ENCODE measurements around the gene LRRC17.
"Not testable (repeated sequence)": the region's sequence is repeated elsewhere in the genome, so short reads cannot be mapped to it uniquely, and the experiment has no call there.

LRRC17 gene

GRCh38 chr7:102898532-102898859 lies 14.3 kb upstream of the LRRC17 start:
- no peaks in the 10 kb centered on the region for H3K9me3 ChIP-seq (ENCODE audit: control insufficient read depth, insufficient read depth, low read length)
- no peaks in the 10 kb centered on the region for H3K36me3 ChIP-seq (ENCODE audit: control insufficient read depth, insufficient read depth, low read length)
- H3K27me3 ChIP-seq (ENCODE audit: control insufficient read depth, insufficient read depth, low read length), result no peaks in the 10 kb centered on the region
- H3K27ac ChIP-seq (ENCODE audit: low read length), result no peak overlapping the region
- DNase-seq (ENCODE audit: low read depth, low spot score), result no peak
- no CpG with 5 or more reads among the region's 5 CpGs for WGBS (ENCODE audit: insufficient coverage, insufficient read length)
- H3K4me1 ChIP-seq (ENCODE audit: control insufficient read depth, insufficient read depth, low read length), result no peaks in the 10 kb centered on the region
- H3K4me3 ChIP-seq (ENCODE audit: low read length), result no peak overlapping the region

- H3K4me1 ChIP-seq (ENCODE audit: control insufficient read depth, insufficient read depth, low read length); H3K36me3 ChIP-seq (ENCODE audit: control insufficient read depth, insufficient read depth, low read length); H3K9me3 ChIP-seq (ENCODE audit: control insufficient read depth, insufficient read depth, low read length); H3K4me3 ChIP-seq (ENCODE audit: low read length); H3K27me3 ChIP-seq (ENCODE audit: control insufficient read depth, insufficient read depth, low read length); H3K27ac ChIP-seq (ENCODE audit: low read length); DNase-seq (ENCODE audit: low read depth, low spot score): not testable (repeated sequence)
- WGBS (ENCODE audit: insufficient coverage, insufficient read length), result no CpG with 5 or more reads among the region's 2 CpGs
These were observed 10.7 kb upstream of the LRRC17 start for GRCh38 chr7:102902052-102902451.

GRCh38 chr7:102903576-102903975 lies 9.2 kb upstream of the LRRC17 start:
- H3K27ac ChIP-seq (ENCODE audit: low read length); H3K9me3 ChIP-seq (ENCODE audit: control insufficient read depth, insufficient read depth, low read length); DNase-seq (ENCODE audit: low read depth, low spot score); H3K36me3 ChIP-seq (ENCODE audit: control insufficient read depth, insufficient read depth, low read length); H3K4me1 ChIP-seq (ENCODE audit: control insufficient read depth, insufficient read depth, low read length); H3K4me3 ChIP-seq (ENCODE audit: low read length); H3K27me3 ChIP-seq (ENCODE audit: control insufficient read depth, insufficient read depth, low read length): not testable (repeated sequence)
- WGBS (ENCODE audit: insufficient coverage, insufficient read length), result no CpG with 5 or more reads among the region's 1 CpG

- Histone ChIP-seq H3K9me3 (ENCODE audit: control insufficient read depth, insufficient read depth, low read length) (no peaks in the 10 kb centered on the region), H3K4me3 (ENCODE audit: low read length) (no peak overlapping the region), H3K27me3 (ENCODE audit: control insufficient read depth, insufficient read depth, low read length) (no peaks in the 10 kb centered on the region), H3K27ac (ENCODE audit: low read length) (no peak overlapping the region), H3K36me3 (ENCODE audit: control insufficient read depth, insufficient read depth, low read length) (no peaks in the 10 kb centered on the region), H3K4me1 (ENCODE audit: control insufficient read depth, insufficient read depth, low read length) (no peaks in the 10 kb centered on the region)
- no peak for DNase-seq (ENCODE audit: low read depth, low spot score)
These were observed 4.1 kb upstream of the LRRC17 start for GRCh38 chr7:102908676-102909075.

GRCh38 chr7:102913826-102914225 lies 1.0 kb downstream of the LRRC17 start:
- no peaks in the 10 kb centered on the region for H3K9me3 ChIP-seq (ENCODE audit: control insufficient read depth, insufficient read depth, low read length)
- H3K27ac ChIP-seq (ENCODE audit: low read length), result no peak overlapping the region
- peaks cover under 1% of the 10 kb centered on the region; the same call in 1 of the 2 replicates for H3K4me1 ChIP-seq (ENCODE audit: control insufficient read depth, insufficient read depth, low read length)
- no peak for DNase-seq (ENCODE audit: low read depth, low spot score)
- no peaks in the 10 kb centered on the region for H3K36me3 ChIP-seq (ENCODE audit: control insufficient read depth, insufficient read depth, low read length)
- WGBS (ENCODE audit: insufficient coverage, insufficient read length), result no CpG with 5 or more reads among the region's 9 CpGs
- no peaks in the 10 kb centered on the region for H3K27me3 ChIP-seq (ENCODE audit: control insufficient read depth, insufficient read depth, low read length)
- no peak overlapping the region for H3K4me3 ChIP-seq (ENCODE audit: low read length)

- H3K4me1 ChIP-seq (ENCODE audit: control insufficient read depth, insufficient read depth, low read length), result peaks cover 2% of the 10 kb centered on the region; the same call in 1 of the 2 replicates
- H3K36me3 ChIP-seq (ENCODE audit: control insufficient read depth, insufficient read depth, low read length), result no peaks in the 10 kb centered on the region
- H3K9me3 ChIP-seq (ENCODE audit: control insufficient read depth, insufficient read depth, low read length), result no peaks in the 10 kb centered on the region
- H3K27me3 ChIP-seq (ENCODE audit: control insufficient read depth, insufficient read depth, low read length), result no peaks in the 10 kb centered on the region
- WGBS (ENCODE audit: insufficient coverage, insufficient read length), result no CpG with 5 or more reads among the region's 8 CpGs
- no peak for DNase-seq (ENCODE audit: low read depth, low spot score)
- H3K27ac ChIP-seq (ENCODE audit: low read length), result no peak overlapping the region
- no peak overlapping the region for H3K4me3 ChIP-seq (ENCODE audit: low read length)
These were observed 1.8 kb downstream of the LRRC17 start for GRCh38 chr7:102914585-102914984.

- no CpG with 5 or more reads among the region's 3 CpGs for WGBS (ENCODE audit: insufficient coverage, insufficient read length)
These were observed 3.6 kb downstream of the LRRC17 start for GRCh38 chr7:102916426-102916825.

GRCh38 chr7:102916881-102917280 lies 4.1 kb downstream of the LRRC17 start:
- Histone ChIP-seq H3K27me3 (ENCODE audit: control insufficient read depth, insufficient read depth, low read length) (no peaks in the 10 kb centered on the region), H3K4me1 (ENCODE audit: control insufficient read depth, insufficient read depth, low read length) (peaks cover 2% of the 10 kb centered on the region; the same call in 1 of the 2 replicates), H3K27ac (ENCODE audit: low read length) (no peak overlapping the region), H3K4me3 (ENCODE audit: low read length) (no peak overlapping the region), H3K36me3 (ENCODE audit: control insufficient read depth, insufficient read depth, low read length) (no peaks in the 10 kb centered on the region), H3K9me3 (ENCODE audit: control insufficient read depth, insufficient read depth, low read length) (no peaks in the 10 kb centered on the region)
- no peak for DNase-seq (ENCODE audit: low read depth, low spot score)

More at GRCh38 chr7:102916426-102916825, 3.6 kb downstream of the LRRC17 start:
- Histone ChIP-seq H3K9me3 (ENCODE audit: control insufficient read depth, insufficient read depth, low read length) (no peaks in the 10 kb centered on the region), H3K27ac (ENCODE audit: low read length) (no peak overlapping the region), H3K36me3 (ENCODE audit: control insufficient read depth, insufficient read depth, low read length) (no peaks in the 10 kb centered on the region), H3K4me1 (ENCODE audit: control insufficient read depth, insufficient read depth, low read length) (peaks cover 2% of the 10 kb centered on the region; the same call in 1 of the 2 replicates), H3K4me3 (ENCODE audit: low read length) (no peak overlapping the region), H3K27me3 (ENCODE audit: control insufficient read depth, insufficient read depth, low read length) (no peaks in the 10 kb centered on the region)
- no peak for DNase-seq (ENCODE audit: low read depth, low spot score)

- no peak overlapping the region for H3K27ac ChIP-seq (ENCODE audit: low read length)
- DNase-seq (ENCODE audit: low read depth, low spot score), result no peak
- no CpG with 5 or more reads among the region's 5 CpGs for WGBS (ENCODE audit: insufficient coverage, insufficient read length)
- no peaks in the 10 kb centered on the region for H3K9me3 ChIP-seq (ENCODE audit: control insufficient read depth, insufficient read depth, low read length)
- H3K36me3 ChIP-seq (ENCODE audit: control insufficient read depth, insufficient read depth, low read length), result no peaks in the 10 kb centered on the region
- H3K4me3 ChIP-seq (ENCODE audit: low read length), result no peak overlapping the region
- no peaks in the 10 kb centered on the region for H3K27me3 ChIP-seq (ENCODE audit: control insufficient read depth, insufficient read depth, low read length)
- H3K4me1 ChIP-seq (ENCODE audit: control insufficient read depth, insufficient read depth, low read length), result peaks cover 2% of the 10 kb centered on the region; the same call in 1 of the 2 replicates
These were observed 4.9 kb downstream of the LRRC17 start for GRCh38 chr7:102917436-102918353.

GRCh38 chr7:102918845-102919244 lies 6.0 kb downstream of the LRRC17 start:
- H3K4me3 ChIP-seq (ENCODE audit: low read length), result no peak overlapping the region
- no peaks in the 10 kb centered on the region for H3K27me3 ChIP-seq (ENCODE audit: control insufficient read depth, insufficient read depth, low read length)
- H3K9me3 ChIP-seq (ENCODE audit: control insufficient read depth, insufficient read depth, low read length), result no peaks in the 10 kb centered on the region
- H3K36me3 ChIP-seq (ENCODE audit: control insufficient read depth, insufficient read depth, low read length), result no peaks in the 10 kb centered on the region
- whole genome bisulfite sequencing (ENCODE audit: insufficient coverage, insufficient read length), result no CpG with 5 or more reads among the region's 1 CpG
- peaks cover 2% of the 10 kb centered on the region; the same call in 1 of the 2 replicates for H3K4me1 ChIP-seq (ENCODE audit: control insufficient read depth, insufficient read depth, low read length)
- no peak for DNase-seq (ENCODE audit: low read depth, low spot score)
- no peak overlapping the region for H3K27ac ChIP-seq (ENCODE audit: low read length)
